ENCODE measurements around the gene DNMBP.
A peak's percentile ranks its signal among the peaks of the same experiment; 100 is the strongest.
"Not testable (repeated sequence)": the region's sequence is repeated elsewhere in the genome, so short reads cannot be mapped to it uniquely, and the experiment has no call there.

Gene DNMBP

DNA sequence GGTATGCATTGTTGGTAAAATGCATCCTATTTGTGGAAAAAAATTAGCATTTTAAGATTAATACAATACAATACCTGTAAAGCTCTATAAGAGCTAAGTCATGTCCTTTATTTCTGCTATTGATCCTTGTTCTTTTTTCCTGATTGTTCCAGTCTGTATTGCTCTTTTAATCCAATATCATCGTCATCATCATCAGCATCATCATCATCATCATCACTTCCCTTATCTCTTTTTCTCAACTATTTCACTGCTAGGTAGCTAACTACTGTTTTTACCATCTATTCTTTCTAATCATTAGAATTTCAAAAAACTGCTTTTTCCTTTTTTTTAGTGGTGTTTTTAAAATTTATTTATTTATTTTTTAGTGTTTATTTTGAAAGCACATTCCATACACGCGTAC lies 156.1 kb downstream of the DNMBP start:
- no peak for DNase-seq

DNA sequence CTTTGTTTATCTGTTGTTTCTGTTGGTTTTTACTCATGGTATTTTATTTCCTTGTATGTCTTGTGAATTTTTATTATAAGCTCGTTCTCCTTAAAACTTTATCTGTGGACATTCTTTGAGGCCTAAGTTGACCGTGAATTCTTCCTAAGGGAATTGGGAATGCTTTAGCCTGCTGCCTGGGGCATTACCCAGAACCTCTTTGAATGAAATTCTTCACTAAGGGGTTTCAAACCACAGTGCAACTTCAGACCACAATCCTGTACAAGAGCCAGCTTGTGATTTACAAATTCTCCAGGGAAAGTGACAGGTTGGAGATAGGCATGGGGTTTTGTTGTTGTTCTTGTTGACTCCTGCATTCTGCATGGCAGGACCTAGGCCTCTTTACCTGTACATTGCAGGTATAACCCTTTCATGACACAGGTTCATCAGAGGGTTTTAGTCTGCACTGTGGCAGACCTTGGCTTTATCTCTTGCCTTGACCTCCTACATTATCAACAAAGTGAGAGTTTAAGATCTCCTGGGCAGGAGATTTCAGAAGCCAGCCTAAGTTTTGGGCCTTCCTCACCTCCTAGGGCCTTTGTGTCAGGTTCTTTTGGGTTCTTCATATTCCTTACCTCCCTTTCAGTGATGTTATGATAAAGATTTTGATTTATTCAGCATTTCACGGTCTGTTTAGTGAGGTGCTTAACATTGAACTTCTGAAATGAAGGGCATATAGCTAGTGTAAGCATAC lies 157.1 kb downstream of the DNMBP start:
- DNase-seq = no peak

DNA sequence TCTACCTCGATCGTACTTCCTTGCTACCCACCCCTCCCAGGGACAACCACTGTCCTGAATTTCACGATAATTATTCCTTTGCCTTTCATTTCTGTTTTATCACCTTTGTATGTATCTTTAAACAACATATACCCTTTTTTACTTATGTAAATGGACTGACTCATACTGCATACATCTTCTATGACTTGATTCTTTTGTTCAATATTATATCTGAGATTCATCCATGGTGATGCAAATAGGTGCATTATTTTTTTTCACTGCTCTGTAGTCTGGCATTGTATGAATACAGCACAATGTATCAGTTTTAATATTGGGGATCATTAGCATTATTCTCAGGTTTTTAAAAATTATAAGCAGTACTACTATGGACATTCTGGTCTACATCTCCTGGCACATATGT lies 157.9 kb downstream of the DNMBP start:
- DNase-seq = no peak

DNA sequence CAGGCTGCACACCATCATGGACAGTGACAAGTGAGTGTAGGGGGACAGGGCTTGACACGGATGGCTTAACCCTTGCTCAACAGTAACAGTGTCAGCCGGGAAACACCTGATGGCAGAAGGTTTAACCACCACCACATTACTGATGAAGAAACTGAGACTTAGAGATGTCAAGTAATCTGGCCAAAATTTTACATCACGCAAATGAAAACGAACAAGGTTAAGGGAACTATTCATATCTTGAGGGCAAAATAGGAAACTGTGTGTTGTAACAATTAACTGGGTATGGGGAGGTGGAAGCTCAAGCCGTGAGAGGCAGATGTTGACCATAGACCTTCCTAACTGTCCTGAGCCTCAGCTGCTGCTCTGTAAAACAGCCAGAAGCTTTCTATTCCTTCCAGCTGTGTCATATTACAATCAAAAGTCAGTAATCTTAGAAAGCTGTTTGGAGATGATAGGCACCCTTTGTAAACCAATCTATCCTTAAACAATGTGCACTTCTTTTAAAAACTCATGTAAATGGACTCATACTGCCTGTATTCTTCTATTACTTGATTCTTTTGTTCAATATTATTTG lies 158.9 kb downstream of the DNMBP start:
- no peak for DNase-seq

DNA sequence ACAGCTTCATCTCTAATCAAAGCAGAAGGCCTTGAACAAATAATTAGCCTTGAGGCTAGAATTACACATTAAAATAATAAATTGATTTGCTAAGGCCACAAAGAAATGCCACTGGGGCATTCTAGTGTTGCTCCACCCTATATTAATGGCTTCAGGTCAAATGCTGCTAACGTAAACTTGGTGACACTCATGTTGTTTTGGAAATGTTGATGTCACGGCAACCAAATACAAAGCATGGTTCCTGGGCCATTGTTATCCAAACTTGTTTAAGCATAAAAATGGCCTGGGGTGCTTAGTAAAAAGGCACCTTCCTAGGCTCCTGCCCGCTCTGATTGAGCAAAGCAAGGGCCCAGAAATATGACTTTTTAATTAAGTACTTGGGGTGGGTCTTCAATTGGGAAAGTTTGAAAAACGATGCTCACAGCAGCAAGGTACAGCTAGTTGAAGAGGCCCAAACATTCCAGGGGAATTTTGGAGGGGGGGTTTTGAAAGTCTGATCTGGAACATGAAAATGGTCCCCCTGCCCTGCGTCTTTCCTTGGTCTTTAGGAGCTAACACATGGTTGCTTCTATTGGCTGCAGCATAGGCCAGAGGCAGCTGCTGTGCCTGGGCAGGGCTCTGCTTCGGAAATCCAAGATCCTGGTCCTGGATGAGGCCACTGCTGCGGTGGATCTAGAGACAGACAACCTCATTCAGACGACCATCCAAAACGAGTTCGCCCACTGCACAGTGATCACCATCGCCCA lies 159.6 kb downstream of the DNMBP start:
- no peak for DNase-seq

DNA sequence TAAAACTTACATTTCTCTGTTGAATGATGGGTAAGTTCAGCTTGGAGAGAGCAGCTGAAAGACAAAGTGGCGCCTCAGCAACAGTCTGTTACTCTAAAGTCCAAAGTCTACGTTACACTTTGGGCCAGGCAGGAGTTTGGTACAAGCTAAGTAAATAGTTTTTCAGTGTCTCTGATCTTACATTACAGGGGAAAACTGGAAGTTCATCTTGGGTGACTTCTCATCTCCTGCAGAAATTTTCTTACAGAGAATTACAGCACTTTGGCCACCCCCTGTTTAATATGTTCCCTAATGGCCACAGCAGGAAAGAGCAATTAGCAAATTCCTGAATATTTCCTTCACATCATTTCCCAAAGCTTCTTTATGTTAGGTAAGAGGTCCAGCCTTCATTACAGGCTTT lies 160.2 kb downstream of the DNMBP start:
- DNase-seq = no peak

- no peak for DNase-seq
Measured at GRCh38 chr10:99849057-99849456, 160.7 kb downstream of the DNMBP start.

DNA sequence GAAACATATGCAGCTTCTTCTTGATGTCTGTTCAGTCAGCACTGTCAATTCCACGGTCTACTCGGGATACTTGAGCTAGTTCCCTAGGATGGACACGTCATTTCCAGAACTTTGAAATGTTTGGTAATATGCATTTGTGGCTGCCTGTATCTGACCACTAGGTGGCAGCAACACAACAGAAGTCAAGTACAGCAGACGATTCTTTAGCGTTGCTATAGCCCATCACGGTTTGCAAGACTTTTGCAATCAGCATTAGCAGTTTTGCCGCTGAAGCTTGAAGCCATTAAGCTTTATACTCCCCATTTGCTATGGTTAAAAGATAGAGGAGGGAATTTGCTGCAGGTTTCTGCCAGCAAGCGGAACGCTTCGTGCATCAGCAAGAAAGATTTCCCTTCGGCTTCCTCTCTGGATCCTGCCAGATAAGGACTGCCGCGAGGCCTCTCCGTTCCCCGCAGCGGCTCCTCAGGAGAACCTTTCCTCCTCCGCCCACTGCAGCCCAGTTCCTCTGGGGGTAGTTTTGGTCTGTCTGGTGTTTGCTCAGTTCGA lies 163.8 kb downstream of the DNMBP start:
- DNase-seq = peak; percentile 76

DNA sequence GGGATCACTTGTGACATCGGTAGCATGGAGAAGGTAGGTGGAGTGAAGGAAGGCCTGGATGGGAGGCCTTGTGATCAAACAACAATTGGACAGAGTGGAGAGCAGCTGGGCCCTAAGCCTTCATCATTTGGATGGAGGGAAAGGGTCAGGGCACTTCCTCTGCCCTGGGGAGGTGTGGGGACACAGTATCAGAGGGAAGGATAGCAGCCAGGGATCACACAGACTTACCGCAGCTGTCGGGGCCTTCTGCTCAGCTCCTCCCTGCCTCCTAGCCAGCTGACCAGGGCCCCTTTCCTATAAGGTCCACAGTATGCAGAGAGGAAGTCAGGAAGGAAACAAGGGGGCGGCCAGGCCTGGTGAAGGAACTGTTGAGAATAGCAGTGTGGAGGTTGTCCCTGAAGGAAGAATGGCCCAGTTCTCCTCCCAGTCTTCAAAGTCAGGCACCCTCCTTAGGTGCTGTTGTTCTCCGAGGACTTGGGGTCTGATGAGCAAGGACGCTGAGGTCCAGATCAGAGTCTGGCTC lies 165.3 kb downstream of the DNMBP start:
- no peak for DNase-seq

GRCh38 chr10:99843310-99843709 lies 166.4 kb downstream of the DNMBP start:
- DNase-seq = no peak

DNA sequence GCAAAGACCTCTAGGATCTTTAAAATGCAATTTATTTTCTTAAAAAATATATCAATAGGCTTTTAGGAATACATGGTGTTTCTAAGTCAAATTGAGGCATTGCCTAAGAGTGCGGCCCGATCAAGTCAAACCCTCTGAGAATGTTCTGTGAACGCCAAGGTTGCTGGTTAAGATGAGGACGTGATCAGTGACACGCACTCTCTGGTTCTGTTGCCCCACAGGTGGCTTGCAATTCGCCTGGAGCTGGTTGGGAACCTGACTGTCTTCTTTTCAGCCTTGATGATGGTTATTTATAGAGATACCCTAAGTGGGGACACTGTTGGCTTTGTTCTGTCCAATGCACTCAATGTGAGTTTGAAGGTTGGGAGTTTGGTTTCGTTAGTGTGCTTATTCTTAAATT lies 168.0 kb downstream of the DNMBP start:
- no peak for DNase-seq

- DNase-seq = not testable (repeated sequence)
Measured at GRCh38 chr10:99840859-99841258, 168.9 kb downstream of the DNMBP start.

GRCh38 chr10:99836711-99837110 lies 173.0 kb downstream of the DNMBP start:
- DNase-seq = no peak

DNA sequence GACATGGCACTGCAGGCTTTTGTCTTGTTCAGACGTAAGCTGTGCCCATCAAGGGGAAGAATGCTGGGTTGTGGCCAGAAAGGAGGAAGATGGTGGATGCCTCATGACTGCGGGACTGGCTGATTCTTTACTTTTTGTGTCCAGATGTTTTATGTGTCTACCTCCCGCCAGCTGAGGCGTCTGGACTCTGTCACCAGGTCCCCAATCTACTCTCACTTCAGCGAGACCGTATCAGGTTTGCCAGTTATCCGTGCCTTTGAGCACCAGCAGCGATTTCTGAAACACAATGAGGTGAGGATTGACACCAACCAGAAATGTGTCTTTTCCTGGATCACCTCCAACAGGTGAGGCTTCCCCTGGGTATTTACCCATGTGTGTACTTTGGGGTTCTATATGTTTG lies 173.8 kb downstream of the DNMBP start:
- no peak for DNase-seq

- DNase-seq = no peak
Measured at GRCh38 chr10:99834410-99834809, 175.3 kb downstream of the DNMBP start.

- DNase-seq = no peak
Measured at GRCh38 chr10:99832439-99832838, 177.3 kb downstream of the DNMBP start.

DNA sequence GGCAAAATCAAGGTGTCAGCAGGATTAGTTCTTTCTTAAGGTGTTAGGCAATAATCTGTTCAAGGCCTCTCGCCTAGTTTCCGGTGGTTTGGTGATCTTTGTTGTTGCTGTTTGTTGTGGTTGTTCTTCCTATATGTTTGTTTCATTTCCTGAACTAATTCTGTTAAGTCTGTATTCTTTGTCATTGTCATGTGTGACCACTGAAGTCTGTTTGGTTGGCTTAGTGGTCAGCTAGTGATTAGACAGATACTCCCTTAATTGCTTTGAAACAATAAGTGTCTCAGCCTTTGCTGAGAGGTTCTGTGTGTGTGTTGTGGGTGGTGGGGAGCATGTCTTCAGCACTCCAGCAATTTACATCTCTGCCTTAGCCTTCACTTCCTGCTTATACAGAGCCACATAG lies 181.3 kb downstream of the DNMBP start:
- no peak for DNase-seq

DNA sequence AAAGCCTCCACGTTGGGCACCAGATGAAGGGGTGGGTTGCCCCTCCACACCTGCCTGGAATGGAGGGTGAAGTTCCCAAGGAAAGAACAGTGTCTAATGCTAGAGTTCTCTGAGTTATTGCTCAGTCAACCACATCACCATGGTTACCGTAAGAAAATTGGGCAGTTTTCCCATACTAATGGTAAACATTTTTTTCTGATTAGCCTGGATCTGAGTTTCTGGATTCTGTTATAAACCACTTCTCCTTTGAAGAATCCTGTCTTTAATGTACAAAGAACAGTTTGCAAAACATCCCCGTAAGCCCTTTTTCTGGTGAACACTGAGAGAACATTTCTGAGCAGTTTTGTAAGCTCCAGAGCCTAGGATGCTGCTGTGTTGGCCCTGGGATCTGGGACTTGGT lies 181.8 kb downstream of the DNMBP start:
- no peak for DNase-seq

Data from GDM1 (cell line).